ENCODE data around the gene LCE2B.

GRCh38 chr1:152667648-152668047 lies 18.3 kb upstream of the LCE2B start:
- TF ChIP-seq CTCF (conservative IDR thresholded peaks at IDR 0.05) (no peak), EZH2 (IDR thresholded peaks at IDR 0.05; ENCODE audit: low read depth) (no peak)

Measured in PC-9 (cell line).